H1 (cell line): Measurements from ENCODE around the gene GAMT. TPM values are rescaled to one million over a fixed set of nuclear protein-coding genes. Genes with fewer than 3 reads are reported as not detected.

ENCODE experiments used
- CTCF ChIA-PET: fragments of 300-600 bp; sonication (Branson Sonifier 250); formaldehyde crosslinking; loops from one replicate; lab custom pipeline; 2021; ENCODE audit not compliant: partially characterized antibody; lab: Charles Lee
- POLR2A ChIA-PET: fragments of 300-600 bp; sonication (Branson Sonifier 250); formaldehyde crosslinking; loops from one replicate; lab custom pipeline; 2021; ENCODE audit warnings: inconsistent platforms; ENCODE audit not compliant: partially characterized antibody; lab: Charles Lee
- DNase-seq, 2 experiments: peaks; one replicate each; pipeline versions ENCODE4 v3.0.0 to v3.0.0-alpha.2; 2010 to 2022; ENCODE audit warnings: low spot score in 2 of 2, low read depth in 1 of 2, mixed read lengths in 1 of 2
- FAIRE-seq: peaks from 2 replicates; lab custom pipeline; 2011; peaks lifted over from hg19 to GRCh38; lab: Jason Lieb, UNC
- H2AFZ ChIP-seq: 2 replicates; pipeline ENCODE4 v1.8.1; 2012; ENCODE audit warnings: low read length, inconsistent platforms
- H2AK5ac ChIP-seq: 2 replicates; pipeline ENCODE4 v1.6.1; 2013; ENCODE audit warnings: low read depth, low read length
- H2BK120ac ChIP-seq: replicated peaks from 2 replicates; pipeline ENCODE3; 2013; ENCODE audit warnings: low read depth, low read length, inconsistent platforms
- H2BK12ac ChIP-seq: 2 replicates; pipeline ENCODE4 v1.6.1; 2013; ENCODE audit warnings: low read depth, low read length
- H2BK15ac ChIP-seq: 2 replicates; pipeline ENCODE4 v1.6.1; 2013; ENCODE audit warnings: low read length
- H2BK20ac ChIP-seq: 2 replicates; pipeline ENCODE4 v1.6.1; 2013; ENCODE audit warnings: low read length
- H2BK5ac ChIP-seq: 2 replicates; pipeline ENCODE4 v1.6.1; 2013; ENCODE audit warnings: low read depth, low read length
- H3K14ac ChIP-seq: 2 replicates; pipeline ENCODE4 v1.6.1; 2013; ENCODE audit warnings: inconsistent platforms; ENCODE audit not compliant: insufficient read length
- H3K18ac ChIP-seq: 2 replicates; pipeline ENCODE4 v1.6.1; 2013; ENCODE audit warnings: low read length; ENCODE audit errors: extremely low read depth
- H3K23ac ChIP-seq: 2 replicates; pipeline ENCODE4 v1.6.1; 2013; ENCODE audit warnings: inconsistent platforms; ENCODE audit not compliant: insufficient read length
- H3K23me2 ChIP-seq: 2 replicates; pipeline ENCODE4 v1.6.1; 2013; ENCODE audit warnings: low read depth, low read length
- H3K27ac ChIP-seq: 2 replicates; pipeline ENCODE4 v1.6.1; 2011; ENCODE audit warnings: low read depth, low read length, inconsistent platforms
- H3K27me3 ChIP-seq, 4 experiments: replicated peaks in 1 of 4; 1 replicate in 1 of 4; 2 replicates in 3 of 4; pipeline versions ENCODE4 v1.6.1 to v1.8.1; 2011 to 2013; ENCODE audit warnings: low read length in 3 of 4, mild to moderate bottlenecking in 3 of 4, inconsistent platforms in 2 of 4, mixed read lengths in 2 of 4, moderate library complexity in 1 of 4; ENCODE audit not compliant: control insufficient read depth in 3 of 4, insufficient read depth in 3 of 4; ENCODE audit errors: extremely low read depth in 1 of 4
- H3K36me3 ChIP-seq, 4 experiments: 2 replicates each; pipeline versions ENCODE4 v1.6.1 to v1.8.1; 2011 to 2013; ENCODE audit warnings: mild to moderate bottlenecking in 4 of 4, low read length in 3 of 4, moderate library complexity in 2 of 4, control low read depth in 1 of 4, inconsistent platforms in 1 of 4; ENCODE audit not compliant: insufficient read depth in 4 of 4, control insufficient read depth in 2 of 4
- H3K4ac ChIP-seq: replicated peaks from 2 replicates; pipeline ENCODE3; 2013; ENCODE audit warnings: low read length, low read depth, mixed read lengths, inconsistent platforms; ENCODE audit not compliant: insufficient read length
- H3K4me1 ChIP-seq, 4 experiments: replicated peaks in 1 of 4; 1 replicate in 1 of 4; 2 replicates in 3 of 4; pipeline versions ENCODE4 v1.6.1 to v1.8.1; 2011 to 2013; ENCODE audit warnings: low read length in 3 of 4, inconsistent platforms in 2 of 4, mixed read lengths in 1 of 4; ENCODE audit not compliant: insufficient read depth in 4 of 4, control insufficient read depth in 3 of 4
- H3K4me2 ChIP-seq, 2 experiments: 2 replicates each; pipeline versions ENCODE4 v1.6.1 to v1.8.1; 2011 to 2013; ENCODE audit warnings: low read depth in 2 of 2, low read length in 2 of 2, control low read depth in 1 of 2, inconsistent platforms in 1 of 2, mild to moderate bottlenecking in 1 of 2; ENCODE audit not compliant: insufficient read depth in 1 of 2
- H3K4me3 ChIP-seq, 4 experiments: fragments of 200-600, 300-600 bp in 1 of 4; sonication (generic), shearing (Covaris generic), sonication (Bioruptor Twin) in 1 of 4; 2 replicates each; pipeline versions ENCODE4 v1.5.1 to v1.8.1; 2011 to 2016; ENCODE audit warnings: low read length in 4 of 4, low read depth in 3 of 4, control low read depth in 2 of 4, inconsistent platforms in 2 of 4, mild to moderate bottlenecking in 2 of 4, mixed read lengths in 1 of 4, moderate library complexity in 1 of 4; ENCODE audit not compliant: insufficient read depth in 2 of 4; ENCODE audit errors: extremely low read depth in 1 of 4
- H3K56ac ChIP-seq: replicated peaks from 2 replicates; pipeline ENCODE3; 2013; ENCODE audit warnings: low read depth, mild to moderate bottlenecking, mixed read lengths, low read length, inconsistent platforms; ENCODE audit not compliant: insufficient read length
- H3K79me1 ChIP-seq: 2 replicates; pipeline ENCODE4 v1.6.1; 2013; ENCODE audit warnings: low read depth, low read length, control low read depth
- H3K79me2 ChIP-seq, 2 experiments: 2 replicates each; pipeline versions ENCODE4 v1.6.1 to v1.8.1; 2012 to 2013; ENCODE audit warnings: low read length in 2 of 2, mild to moderate bottlenecking in 2 of 2, inconsistent platforms in 1 of 2; ENCODE audit not compliant: insufficient read depth in 2 of 2, control insufficient read depth in 1 of 2
- H3K9ac ChIP-seq, 4 experiments: replicated peaks in 1 of 4; 1 replicate in 1 of 4; 2 replicates in 3 of 4; pipeline versions ENCODE4 v1.6.1 to v1.8.1; 2011 to 2013; ENCODE audit warnings: low read depth in 3 of 4, low read length in 3 of 4, control low read depth in 2 of 4, mild to moderate bottlenecking in 2 of 4, moderate library complexity in 2 of 4, inconsistent platforms in 1 of 4; ENCODE audit errors: extremely low read depth in 1 of 4
- H3K9me3 ChIP-seq, 2 experiments: 2 replicates each; pipeline versions ENCODE4 v1.6.1 to v1.8.1; 2012 to 2013; ENCODE audit warnings: mild to moderate bottlenecking in 2 of 2, moderate library complexity in 2 of 2, control low read depth in 1 of 2, inconsistent platforms in 1 of 2, low read depth in 1 of 2, low read length in 1 of 2, mixed read lengths in 1 of 2; ENCODE audit not compliant: insufficient read depth in 2 of 2
- H4K20me1 ChIP-seq, 2 experiments: replicated peaks in 1 of 2; 2 replicates each; pipeline versions ENCODE3 to v1.8.1; 2011 to 2013; ENCODE audit warnings: inconsistent platforms in 2 of 2, low read length in 2 of 2, mild to moderate bottlenecking in 1 of 2; ENCODE audit not compliant: insufficient read depth in 2 of 2, control insufficient read depth in 1 of 2
- H4K5ac ChIP-seq: 2 replicates; pipeline ENCODE4 v1.6.1; 2013; ENCODE audit warnings: low read length, low read depth, mixed read lengths, inconsistent platforms; ENCODE audit not compliant: insufficient read length
- H4K8ac ChIP-seq: 2 replicates; pipeline ENCODE4 v1.8.0; 2013; ENCODE audit warnings: mild to moderate bottlenecking, moderate library complexity, low read length, inconsistent platforms; ENCODE audit not compliant: insufficient read depth; ENCODE audit errors: extremely low read depth
- H4K91ac ChIP-seq: replicated peaks from 2 replicates; pipeline ENCODE3; 2013; ENCODE audit warnings: low read length, mixed read lengths, inconsistent platforms; ENCODE audit not compliant: insufficient read length
- CREB1 ChIP-seq: IDR thresholded peaks from 2 replicates; pipeline ENCODE4 v1.6.1; 2012; ENCODE audit warnings: inconsistent platforms
- HDAC2 ChIP-seq, 2 experiments: fragments of 300-600 bp in 1 of 2; sonication (generic) in 1 of 2; IDR thresholded peaks; 2 replicates each; pipeline ENCODE4 v1.6.1; 2011 to 2012; ENCODE audit warnings: low read depth in 2 of 2, low read length in 2 of 2, mild to moderate bottlenecking in 2 of 2, moderate library complexity in 2 of 2, borderline replicate concordance in 1 of 2, inconsistent platforms in 1 of 2
- HDAC6 ChIP-seq: IDR thresholded peaks from one replicate; pipeline ENCODE4 v1.7.1; 2012; ENCODE audit warnings: low read depth, mild to moderate bottlenecking, inconsistent platforms, low read length, moderate library complexity
- JUN ChIP-seq: IDR thresholded peaks from 2 replicates; pipeline ENCODE4 v1.6.1; 2011; ENCODE audit warnings: low read depth, mild to moderate bottlenecking, improper control_type of control experiment, low read length
- NANOG ChIP-seq: IDR thresholded peaks from 2 replicates; pipeline ENCODE4 v1.6.1; 2011; ENCODE audit warnings: low read length, low read depth, mild to moderate bottlenecking, inconsistent platforms; ENCODE audit not compliant: insufficient read depth, poor library complexity, severe bottlenecking
- RNF2 ChIP-seq: fragments of 200-900, 300-1000 bp; sonication (generic); IDR thresholded peaks from 2 replicates; pipeline ENCODE4 v1.7.1; 2016; ENCODE audit warnings: borderline replicate concordance, low read depth, mild to moderate bottlenecking, antibody characterized with exemption, low read length; ENCODE audit not compliant: poor library complexity, severe bottlenecking; ENCODE audit errors: missing control alignments
- SAP30 ChIP-seq: fragments of 300-600 bp; sonication (generic); IDR thresholded peaks from 2 replicates; pipeline ENCODE4 v1.7.1; 2012; ENCODE audit warnings: low read length, moderate library complexity, mild to moderate bottlenecking, inconsistent platforms; ENCODE audit not compliant: insufficient read depth, insufficient replicate concordance
- SIN3A ChIP-seq, 2 experiments: IDR thresholded peaks in 1 of 2; conservative IDR thresholded peaks in 1 of 2; 2 replicates each; pipeline ENCODE4 v1.6.1; 2011 to 2012; ENCODE audit warnings: low read length in 2 of 2, improper control_type of control experiment in 1 of 2, low read depth in 1 of 2, mild to moderate bottlenecking in 1 of 2
- TAF1 ChIP-seq: IDR thresholded peaks from 2 replicates; pipeline ENCODE4 v1.6.1; 2011; ENCODE audit warnings: mild to moderate bottlenecking, low read depth, low read length
- WGBS, 2 experiments: shearing (Covaris generic) in 1 of 2; methylation state at CpG; one replicate each; pipeline versions ENCODE4 v1.1.6 to v1.1.7; 2013 to 2015; ENCODE audit warnings: low lambda C conversion rate in 2 of 2, mixed read lengths in 2 of 2, inconsistent platforms in 1 of 2, low coverage in 1 of 2, missing lambda C conversion rate in 1 of 2; ENCODE audit not compliant: insufficient replicate concordance in 2 of 2, insufficient coverage in 1 of 2, insufficient read length in 1 of 2; ENCODE audit errors: extremely low coverage in 1 of 2, missing lambda C conversion rate in 1 of 2; 5-methylcytosine and 5-hydroxymethylcytosine counted together
- polyA plus RNA-seq, 7 experiments: library from polyadenylated mRNA; depleted of rRNA in 3 of 7; stranded (reverse) in 5 of 7; unstranded in 2 of 7; fragments of >200 nt in 5 of 7; fragments of 200-250 nt in 2 of 7; gene quantifications; 1 replicate in 5 of 7; 2 replicates in 1 of 7; 4 replicates in 1 of 7; pipeline versions ENCODE4 v1.2.1 to v1.2.3, GENCODE V29; 2011 to 2013; ENCODE audit warnings: missing spikeins in 2 of 7, mixed read lengths in 2 of 7
- total RNA-seq: library from RNA; stranded (reverse); fragmentation: NEBNext Ultra II Directional; extraction: Animal tissue kit (Norgen Biotek cat#: 25700); gene quantifications from 2 replicates; pipeline ENCODE4 v1.2.1, GENCODE V29; 2021
- TF ChIP-seq, protein P1 (sequence below), 3 experiments: IDR thresholded peaks; 1 replicate in 2 of 3; 2 replicates in 1 of 3; pipeline versions ENCODE4 v1.5.1 to v1.6.1; 2011; ENCODE audit warnings: low read length in 3 of 3, mild to moderate bottlenecking in 3 of 3, inconsistent platforms in 2 of 3, low read depth in 1 of 3, moderate library complexity in 1 of 3; ENCODE audit not compliant: insufficient read depth in 1 of 3; ENCODE audit errors: control extremely low read depth in 1 of 3

Gene GAMT
- total and polyA plus RNA-seq, 2 of the 8 experiments (the other 6 are each of a cell fraction or from before 2014, with no cell fraction given), result 17.2 to 35.6 TPM

DNA sequence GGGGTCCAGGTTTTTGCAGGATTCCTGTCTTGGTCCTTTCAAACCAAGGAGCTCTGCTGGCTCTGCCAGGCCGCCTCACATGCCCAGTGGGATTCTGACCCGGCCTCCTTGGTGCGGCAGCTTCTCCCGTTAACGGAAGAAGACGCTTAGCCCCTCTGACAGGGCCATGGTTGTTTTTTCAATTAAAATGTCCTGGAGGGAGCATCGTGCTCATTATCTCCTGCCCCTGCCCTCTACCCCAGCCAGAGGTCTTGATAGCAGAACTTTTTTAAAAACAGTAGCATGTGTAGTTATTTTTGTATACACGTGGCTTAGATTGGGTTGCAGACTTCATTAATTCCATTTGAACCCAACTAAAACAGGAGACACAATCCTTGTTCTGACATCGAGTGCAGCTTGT is 25.4 kb upstream of the GAMT start:
- H3K18ac ChIP-seq, result no peak overlapping the region
- H4K5ac ChIP-seq, result no peak overlapping the region
- peaks cover 0 to 43% of the 10 kb centered on the region in 2 experiments; a peak in 3 of 4 replicates for H3K79me2 ChIP-seq
- H4K91ac ChIP-seq, result no peak overlapping the region
- peaks cover 11% of the 10 kb centered on the region for H3K79me1 ChIP-seq
- H3K9ac ChIP-seq, result no peak overlapping the region
- no peak overlapping the region for H3K14ac ChIP-seq
- H3K36me3 ChIP-seq, result peaks cover 30 to 78% (median 65%) of the 10 kb centered on the region in 4 experiments
- H3K9me3 ChIP-seq, result no peaks in the 10 kb centered on the region
- H3K23ac ChIP-seq, result no peak overlapping the region
- no peaks in the 10 kb centered on the region for H3K27me3 ChIP-seq
- no peaks in the 10 kb centered on the region for H3K23me2 ChIP-seq
- WGBS, 2 experiments, result 91% methylated on average over 9 of the region's 9 CpGs; no CpG with 5 or more reads in 1 of the 2 experiments
- H2AK5ac ChIP-seq, result no peak overlapping the region
- no peak overlapping the region for H2BK15ac ChIP-seq
- H3K27ac ChIP-seq, result no peak overlapping the region
- H4K20me1 ChIP-seq, result peaks cover 33 to 47% of the 10 kb centered on the region in 2 experiments
- no peak overlapping the region for H2BK20ac ChIP-seq
- H2BK120ac ChIP-seq, result no peak overlapping the region
- ChIA-PET POLR2A (interaction anchor here (0.7 to 1.9 kb wide), 8 partner anchors 9 to 26 kb away, joined by 3 to 9 read pairs (median 4); no protein-coding TSS in a partner anchor), CTCF (interaction anchor here (1.0 to 1.5 kb wide), 2 partner anchors 10 to 24 kb away, joined by 3 to 8 read pairs; no protein-coding TSS in a partner anchor)
- peaks cover 0 to 3% (median 0%) of the 10 kb centered on the region in 4 experiments; a peak in 1 of 7 replicates for H3K4me1 ChIP-seq
- H3K4ac ChIP-seq, result no peak overlapping the region
- H2AFZ ChIP-seq, result no peak overlapping the region
- no peak overlapping the region for H3K4me2 ChIP-seq
- H4K8ac ChIP-seq, result no peak overlapping the region
- FAIRE-seq (no peak), DNase-seq (no peak)
- no peak overlapping the region for H3K56ac ChIP-seq
- no peak overlapping the region for H2BK12ac ChIP-seq
- no peak overlapping the region for H3K4me3 ChIP-seq
- H2BK5ac ChIP-seq, result no peak overlapping the region
- TF ChIP-seq SAP30, result no peak
- TF ChIP-seq NANOG, result no peak
- no peak for TF ChIP-seq HDAC6
- TF ChIP-seq TAF1, result no peak
- no peak for TF ChIP-seq HDAC2 (IDR thresholded peaks at IDR 0.05; ENCODE audit: borderline replicate concordance in 1 of 2, low read depth in 2 of 2, low read length in 2 of 2)
- TF ChIP-seq SIN3A (conservative IDR thresholded peaks at IDR 0.05 in 1 of 2, IDR thresholded peaks at IDR 0.05 in 1 of 2; ENCODE audit: low read depth in 1 of 2, low read length in 2 of 2), result no peak
- TF ChIP-seq, protein P1, sequence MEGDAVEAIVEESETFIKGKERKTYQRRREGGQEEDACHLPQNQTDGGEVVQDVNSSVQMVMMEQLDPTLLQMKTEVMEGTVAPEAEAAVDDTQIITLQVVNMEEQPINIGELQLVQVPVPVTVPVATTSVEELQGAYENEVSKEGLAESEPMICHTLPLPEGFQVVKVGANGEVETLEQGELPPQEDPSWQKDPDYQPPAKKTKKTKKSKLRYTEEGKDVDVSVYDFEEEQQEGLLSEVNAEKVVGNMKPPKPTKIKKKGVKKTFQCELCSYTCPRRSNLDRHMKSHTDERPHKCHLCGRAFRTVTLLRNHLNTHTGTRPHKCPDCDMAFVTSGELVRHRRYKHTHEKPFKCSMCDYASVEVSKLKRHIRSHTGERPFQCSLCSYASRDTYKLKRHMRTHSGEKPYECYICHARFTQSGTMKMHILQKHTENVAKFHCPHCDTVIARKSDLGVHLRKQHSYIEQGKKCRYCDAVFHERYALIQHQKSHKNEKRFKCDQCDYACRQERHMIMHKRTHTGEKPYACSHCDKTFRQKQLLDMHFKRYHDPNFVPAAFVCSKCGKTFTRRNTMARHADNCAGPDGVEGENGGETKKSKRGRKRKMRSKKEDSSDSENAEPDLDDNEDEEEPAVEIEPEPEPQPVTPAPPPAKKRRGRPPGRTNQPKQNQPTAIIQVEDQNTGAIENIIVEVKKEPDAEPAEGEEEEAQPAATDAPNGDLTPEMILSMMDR (IDR thresholded peaks at IDR 0.05; ENCODE audit: control extremely low read depth in 1 of 3, insufficient read depth in 1 of 3, low read depth in 1 of 3, low read length in 3 of 3), result no peak
- TF ChIP-seq JUN, result no peak
- no peak for TF ChIP-seq RNF2
- no peak for TF ChIP-seq CREB1
